OCI-LY3 (cell line): ENCODE results near the gene HBE1.

ENCODE experiments used
- H2AFZ ChIP-seq: fragments of 200-600, 300-600 bp; shearing (Covaris generic); 2 replicates; pipeline ENCODE4 v1.6.0; 2014; ENCODE audit warnings: antibody characterized with exemption, low read depth, low read length
- H3K27ac ChIP-seq: fragments of 200-600, 300-600 bp; sonication (generic); 2 replicates; pipeline ENCODE4 v1.5.1; 2014; ENCODE audit warnings: mild to moderate bottlenecking, low read length, moderate library complexity, mixed read lengths
- H3K27me3 ChIP-seq: fragments of 200-600, 300-600 bp; sonication (generic); 2 replicates; pipeline ENCODE4 v1.6.1; 2014; ENCODE audit warnings: low read depth, low read length, mixed read lengths
- H3K36me3 ChIP-seq: fragments of 200-600, 300-600 bp; sonication (generic); replicated peaks from 2 replicates; pipeline ENCODE3; 2014; ENCODE audit warnings: low read depth, low read length, mixed read lengths
- H3K4me1 ChIP-seq: fragments of 300-600, 200-600 bp; sonication (generic); 2 replicates; pipeline ENCODE4 v1.6.1; 2014; ENCODE audit warnings: low read length, mixed read lengths
- H3K4me2 ChIP-seq: fragments of 200-600, 300-600 bp; sonication (generic); 2 replicates; pipeline ENCODE4 v1.6.1; 2014; ENCODE audit warnings: low read length, mixed read lengths
- H3K4me3 ChIP-seq: fragments of 300-600, 200-600 bp; sonication (generic); 2 replicates; pipeline ENCODE4 v1.5.1; 2014; ENCODE audit warnings: antibody characterized with exemption, mild to moderate bottlenecking, low read length, moderate library complexity
- H3K79me2 ChIP-seq: fragments of 300-600, 200-600 bp; shearing (Covaris generic); 2 replicates; pipeline ENCODE4 v1.6.1; 2014; ENCODE audit warnings: mild to moderate bottlenecking, low read length, mixed read lengths
- H3K9ac ChIP-seq: fragments of 300-600, 200-600 bp; shearing (Covaris generic); 2 replicates; pipeline ENCODE4 v1.6.0; 2014; ENCODE audit warnings: mild to moderate bottlenecking, low read length, moderate library complexity
- H3K9me3 ChIP-seq: fragments of 200-600, 300-600 bp; shearing (Covaris generic); 2 replicates; pipeline ENCODE4 v1.6.1; 2014; ENCODE audit warnings: low read length, mixed read lengths; ENCODE audit not compliant: insufficient read depth
- H4K20me1 ChIP-seq: fragments of 200-600, 300-600 bp; sonication (generic); 2 replicates; pipeline ENCODE4 v1.6.1; 2016; ENCODE audit warnings: low read length, mixed read lengths; ENCODE audit not compliant: insufficient read depth
- CTCF ChIP-seq: fragments of 200-600, 300-600 bp; sonication (generic); IDR thresholded peaks from 2 replicates; pipeline ENCODE4 v1.5.1; 2014; ENCODE audit warnings: antibody characterized with exemption, low read length, low read depth
- EZH2phosphoT487 ChIP-seq: fragments of 200-600 bp; shearing (Covaris generic); IDR thresholded peaks from 2 replicates; pipeline ENCODE4 v1.6.1; 2018; ENCODE audit warnings: antibody characterized with exemption, mixed run types, low read depth

HBE1 gene

GRCh38 chr11:5307256-5308019 lies 37.7 kb upstream of the HBE1 start:
- no peak overlapping the region for H3K9ac ChIP-seq
- no peaks in the 10 kb centered on the region for H4K20me1 ChIP-seq
- no peaks in the 10 kb centered on the region for H3K79me2 ChIP-seq
- TF ChIP-seq EZH2phosphoT487 (no peak), CTCF (no peak)
- H3K27me3 ChIP-seq = no peaks in the 10 kb centered on the region
- no peak overlapping the region for H2AFZ ChIP-seq
- no peaks in the 10 kb centered on the region for H3K9me3 ChIP-seq
- H3K4me1 ChIP-seq = no peaks in the 10 kb centered on the region
- H3K4me2 ChIP-seq = no peak overlapping the region
- H3K4me3 ChIP-seq = no peak overlapping the region
- no peak overlapping the region for H3K27ac ChIP-seq
- H3K36me3 ChIP-seq = no peaks in the 10 kb centered on the region

- Histone ChIP-seq H2AFZ (no peak overlapping the region), H3K4me3 (no peak overlapping the region), H3K27ac (no peak overlapping the region), H3K79me2 (no peaks in the 10 kb centered on the region), H3K4me1 (no peaks in the 10 kb centered on the region), H3K9ac (no peak overlapping the region), H4K20me1 (no peaks in the 10 kb centered on the region), H3K36me3 (no peaks in the 10 kb centered on the region), H3K4me2 (no peak overlapping the region), H3K27me3 (no peaks in the 10 kb centered on the region), H3K9me3 (no peaks in the 10 kb centered on the region)
- TF ChIP-seq EZH2phosphoT487 (no peak), CTCF (no peak)
These were observed 34.3 kb upstream of the HBE1 start for GRCh38 chr11:5304046-5304445.

GRCh38 chr11:5303626-5304025 lies 33.9 kb upstream of the HBE1 start:
- no peaks in the 10 kb centered on the region for H3K27me3 ChIP-seq
- H2AFZ ChIP-seq = no peak overlapping the region
- H3K36me3 ChIP-seq = no peaks in the 10 kb centered on the region
- H3K4me3 ChIP-seq = no peak overlapping the region
- no peaks in the 10 kb centered on the region for H4K20me1 ChIP-seq
- TF ChIP-seq EZH2phosphoT487 (no peak), CTCF (no peak)
- H3K79me2 ChIP-seq = no peaks in the 10 kb centered on the region
- H3K4me1 ChIP-seq = no peaks in the 10 kb centered on the region
- H3K9me3 ChIP-seq = no peaks in the 10 kb centered on the region
- H3K27ac ChIP-seq = no peak overlapping the region
- H3K9ac ChIP-seq = no peak overlapping the region
- no peak overlapping the region for H3K4me2 ChIP-seq

GRCh38 chr11:5301846-5302245 lies 32.1 kb upstream of the HBE1 start, which contains the start of gene OR51B4:
Gene OR51B4, minus strand, starts transcription at chr11:5301946. Its CDS starts 0 bp downstream, at chr11:5301946.
- Histone ChIP-seq H3K27ac (no peak within 1 kb of the TSS), H3K9me3 (no peaks in the 10 kb centered on the region), H3K36me3 (no peaks in the 10 kb centered on the region), H4K20me1 (no peaks in the 10 kb centered on the region), H3K9ac (no peak within 1 kb of the TSS), H3K4me2 (no peak within 1 kb of the TSS), H3K4me1 (no peaks in the 10 kb centered on the region; the same call in 1 of the 2 replicates), H3K27me3 (0 out of 2 replicates have a peak, but pooled peaks cover 3% of the 10 kb centered on the region), H2AFZ (no peak within 1 kb of the TSS), H3K4me3 (no peak within 1 kb of the TSS), H3K79me2 (no peaks in the 10 kb centered on the region)
- TF ChIP-seq CTCF (no peak), EZH2phosphoT487 (no peak)
